NT2/D1 (cell line): Measurements from ENCODE around the gene MYO5A.

Source experiments
- SUZ12 ChIP-seq: IDR thresholded peaks from 2 replicates; pipeline ENCODE4 v1.6.1; 2011; ENCODE audit not compliant: insufficient read length, insufficient read depth; ENCODE audit errors: extremely low read depth
- YY1 ChIP-seq: IDR thresholded peaks from 2 replicates; pipeline ENCODE4 v1.6.1; 2011; ENCODE audit not compliant: insufficient read length, insufficient read depth
- ZNF274 ChIP-seq: IDR thresholded peaks from 2 replicates; pipeline ENCODE4 v1.6.1; 2011; ENCODE audit warnings: mild to moderate bottlenecking, low read depth, low read length

DNA sequence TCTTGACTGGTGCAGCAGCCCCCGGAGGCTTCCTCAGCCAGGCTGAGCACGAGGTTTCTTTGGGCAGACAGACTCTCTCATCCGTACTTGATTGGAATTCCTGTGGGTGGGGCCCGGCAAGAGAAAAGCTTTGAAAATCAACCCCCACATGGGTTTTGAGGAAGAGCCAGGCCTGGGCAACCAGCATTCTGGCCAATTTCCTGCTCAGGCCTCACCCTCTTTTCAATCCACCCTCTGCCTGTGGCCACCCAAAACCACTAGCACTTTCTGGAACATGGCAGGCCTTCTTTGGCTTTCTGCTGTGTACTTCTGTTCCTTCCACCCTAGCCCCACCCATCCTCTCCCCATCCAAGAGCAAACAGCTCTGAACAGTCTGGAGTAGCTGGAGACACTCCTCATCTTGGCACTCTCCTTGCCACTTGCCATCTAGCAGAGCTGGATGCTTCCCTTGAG lies 239.0 kb downstream of the MYO5A start:
- TF ChIP-seq YY1, result no peak
- TF ChIP-seq ZNF274, result no peak
- no peak for TF ChIP-seq SUZ12
